SU-DHL-6 (cell line): ENCODE data around the gene MEIOC.

Experiments
- H2AFZ ChIP-seq: fragments of 200-600 bp; sonication (generic); 2 replicates; pipeline ENCODE4 v1.6.1; 2014; ENCODE audit warnings: low read depth, mild to moderate bottlenecking, moderate library complexity, mixed read lengths, antibody characterized with exemption, low read length; ENCODE audit not compliant: severe bottlenecking
- H3F3A ChIP-seq: fragments of 200-600 bp; shearing (Covaris generic); 2 replicates; pipeline ENCODE4 v1.6.0; 2016; ENCODE audit warnings: antibody characterized with exemption, mild to moderate bottlenecking; ENCODE audit not compliant: insufficient read depth
- H3K27ac ChIP-seq: fragments of 200-600 bp; sonication (generic); 2 replicates; pipeline ENCODE4 v1.5.1; 2016; ENCODE audit warnings: low read depth, mild to moderate bottlenecking, low read length, moderate library complexity, mixed read lengths
- H3K27me3 ChIP-seq: fragments of 200-600 bp; sonication (generic), shearing (Covaris generic); 2 replicates; pipeline ENCODE4 v1.6.0; 2014; ENCODE audit warnings: mild to moderate bottlenecking, low read length
- H3K36me3 ChIP-seq: fragments of 200-600 bp; sonication (generic); 2 replicates; pipeline ENCODE4 v1.6.1; 2014; ENCODE audit warnings: mild to moderate bottlenecking, low read length, mixed read lengths
- H3K4me2 ChIP-seq: fragments of 300-600, 200-600 bp; shearing (Covaris generic), sonication (generic); 2 replicates; pipeline ENCODE4 v1.6.0; 2014; ENCODE audit warnings: low read length, low read depth, mild to moderate bottlenecking; ENCODE audit not compliant: poor library complexity, severe bottlenecking
- H3K4me3 ChIP-seq: fragments of 200-600 bp; sonication (generic); 2 replicates; pipeline ENCODE4 v1.5.1; 2014; ENCODE audit warnings: antibody characterized with exemption, low read length, mild to moderate bottlenecking, mixed read lengths; ENCODE audit not compliant: insufficient read depth, poor library complexity, severe bottlenecking
- H3K79me2 ChIP-seq: fragments of 200-600 bp; sonication (generic); 2 replicates; pipeline ENCODE4 v1.6.1; 2014; ENCODE audit warnings: mild to moderate bottlenecking, low read length, moderate library complexity; ENCODE audit not compliant: insufficient read depth
- H3K9ac ChIP-seq: fragments of 200-600 bp; sonication (generic); 2 replicates; pipeline ENCODE4 v1.7.0; 2014; ENCODE audit warnings: mild to moderate bottlenecking, low read length
- H3K9me2 ChIP-seq: fragments of 200-600 bp; sonication (generic); replicated peaks from 2 replicates; pipeline ENCODE4 v1.6.1; 2014; ENCODE audit warnings: low read length; ENCODE audit not compliant: insufficient read depth
- H3K9me3 ChIP-seq: fragments of 200-600 bp; sonication (generic); 2 replicates; pipeline ENCODE4 v1.6.1; 2014; ENCODE audit warnings: low read length, mixed read lengths; ENCODE audit not compliant: insufficient read depth
- H4K20me1 ChIP-seq: fragments of 200-600 bp; sonication (generic); 2 replicates; pipeline ENCODE4 v1.6.1; 2014; ENCODE audit warnings: low read depth, mild to moderate bottlenecking, antibody characterized with exemption, low read length, moderate library complexity, mixed read lengths
- EZH2phosphoT487 ChIP-seq: fragments of 200-600 bp; sonication (generic), shearing (Covaris generic); conservative IDR thresholded peaks from 2 replicates; pipeline ENCODE4 v1.6.1; 2018; ENCODE audit warnings: mild to moderate bottlenecking, antibody characterized with exemption, low read length, moderate library complexity, mixed read lengths
- TF ChIP-seq, protein P1 (sequence below): fragments of 200-600 bp; sonication (generic); IDR thresholded peaks from one replicate; pipeline ENCODE4 v1.5.1; 2017; ENCODE audit warnings: antibody characterized with exemption, mild to moderate bottlenecking, low read length, moderate library complexity; ENCODE audit not compliant: insufficient read depth, poor library complexity, severe bottlenecking

MEIOC gene

DNA sequence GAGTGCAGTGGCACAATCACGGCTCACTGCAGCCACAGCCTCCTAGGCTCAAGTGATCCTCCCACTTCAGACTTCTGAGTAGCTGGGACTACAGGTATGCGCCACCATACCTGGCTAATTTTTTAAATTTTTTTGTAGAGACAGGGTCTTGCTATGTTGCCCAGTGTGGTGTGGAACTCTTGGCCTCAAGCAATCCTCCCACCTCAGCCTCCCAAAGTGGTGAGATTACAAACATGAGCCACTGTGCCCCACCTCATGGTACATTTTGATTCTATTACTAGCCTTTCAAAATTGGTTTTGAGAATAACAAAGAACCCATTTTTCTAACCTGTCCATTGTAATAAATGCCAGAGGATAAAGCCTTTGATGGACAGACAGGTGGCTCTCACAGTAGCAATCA, 31.9 kb downstream of the MEIOC start:
- Histone ChIP-seq H3K4me3 (no peak overlapping the region), H3K9me3 (no peaks in the 10 kb centered on the region), H3K27ac (no peak overlapping the region), H3K79me2 (peaks cover 25% of the 10 kb centered on the region), H3K9ac (peak overlapping the region; percentile 90; the same call in 1 of the 2 replicates), H3F3A (no peaks in the 10 kb centered on the region), H3K36me3 (no peaks in the 10 kb centered on the region), H2AFZ (no peak overlapping the region), H3K9me2 (no peaks in the 10 kb centered on the region), H3K4me2 (peak overlapping the region; percentile 75), H3K27me3 (no peaks in the 10 kb centered on the region), H4K20me1 (no peaks in the 10 kb centered on the region)
- TF ChIP-seq, protein P1, sequence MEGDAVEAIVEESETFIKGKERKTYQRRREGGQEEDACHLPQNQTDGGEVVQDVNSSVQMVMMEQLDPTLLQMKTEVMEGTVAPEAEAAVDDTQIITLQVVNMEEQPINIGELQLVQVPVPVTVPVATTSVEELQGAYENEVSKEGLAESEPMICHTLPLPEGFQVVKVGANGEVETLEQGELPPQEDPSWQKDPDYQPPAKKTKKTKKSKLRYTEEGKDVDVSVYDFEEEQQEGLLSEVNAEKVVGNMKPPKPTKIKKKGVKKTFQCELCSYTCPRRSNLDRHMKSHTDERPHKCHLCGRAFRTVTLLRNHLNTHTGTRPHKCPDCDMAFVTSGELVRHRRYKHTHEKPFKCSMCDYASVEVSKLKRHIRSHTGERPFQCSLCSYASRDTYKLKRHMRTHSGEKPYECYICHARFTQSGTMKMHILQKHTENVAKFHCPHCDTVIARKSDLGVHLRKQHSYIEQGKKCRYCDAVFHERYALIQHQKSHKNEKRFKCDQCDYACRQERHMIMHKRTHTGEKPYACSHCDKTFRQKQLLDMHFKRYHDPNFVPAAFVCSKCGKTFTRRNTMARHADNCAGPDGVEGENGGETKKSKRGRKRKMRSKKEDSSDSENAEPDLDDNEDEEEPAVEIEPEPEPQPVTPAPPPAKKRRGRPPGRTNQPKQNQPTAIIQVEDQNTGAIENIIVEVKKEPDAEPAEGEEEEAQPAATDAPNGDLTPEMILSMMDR, result no peak
- TF ChIP-seq EZH2phosphoT487, result no peak

GRCh38 chr17:44688675-44689476, 32.6 kb downstream of the MEIOC start:
- H3K79me2 ChIP-seq, result peaks cover 25% of the 10 kb centered on the region
- TF ChIP-seq, protein P1, result no peak
- TF ChIP-seq EZH2phosphoT487, result no peak
- no peaks in the 10 kb centered on the region for H3K27me3 ChIP-seq

DNA sequence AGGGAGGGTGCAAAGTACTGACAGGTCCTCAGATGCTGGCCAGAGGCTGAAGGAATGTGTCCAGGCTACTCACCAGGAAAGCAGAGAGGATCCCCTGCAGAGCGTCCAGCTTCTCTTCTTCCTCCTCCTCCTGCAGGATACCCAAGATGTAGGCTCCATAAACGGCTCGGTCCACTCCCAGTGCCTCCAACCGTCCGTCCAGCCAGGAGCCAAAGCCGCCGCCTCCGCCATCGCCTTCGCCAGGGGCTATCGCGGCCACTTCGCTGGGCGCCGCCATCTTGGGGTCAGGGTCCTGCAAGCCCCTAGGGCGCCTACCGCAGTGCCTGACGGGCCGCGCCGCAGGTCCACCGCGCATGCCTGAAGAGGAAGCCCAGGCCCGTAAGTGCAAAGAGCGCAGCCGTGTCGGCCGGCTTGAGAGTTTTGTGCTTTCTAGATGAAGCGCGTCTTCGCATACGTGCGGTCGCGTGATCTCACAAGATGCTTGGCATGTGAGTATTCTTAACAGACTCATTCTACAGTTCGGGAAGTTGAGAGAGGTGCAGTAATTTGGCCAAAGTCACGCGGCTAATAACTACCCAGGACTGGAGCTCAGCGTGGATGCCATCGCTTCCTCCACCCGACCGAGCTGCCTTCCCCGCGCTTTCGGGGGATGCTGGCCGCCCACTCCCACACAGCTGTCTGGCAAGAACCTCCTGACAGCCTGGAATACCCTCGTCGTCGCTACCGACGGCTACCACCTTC, 33.4 kb downstream of the MEIOC start, which contains the start of gene CCDC43:
CCDC43 (minus strand) TSS at position 300 of the 741 bp plus-strand sequence; CDS start at position 277, 23 bp downstream.
- no peaks in the 10 kb centered on the region for H3K9me3 ChIP-seq
- peak within 1 kb of the TSS; percentile 90 for H3K9ac ChIP-seq
- peak within 1 kb of the TSS; percentile 94 for H3K4me3 ChIP-seq
- no peaks in the 10 kb centered on the region for H4K20me1 ChIP-seq
- H3K9me2 ChIP-seq, result no peaks in the 10 kb centered on the region
- no peaks in the 10 kb centered on the region for H3K27me3 ChIP-seq
- peak within 1 kb of the TSS; percentile 90 for H2AFZ ChIP-seq
- peak within 1 kb of the TSS; percentile 75 for H3K4me2 ChIP-seq
- H3K27ac ChIP-seq, result peak within 1 kb of the TSS; percentile 52
- no peaks in the 10 kb centered on the region for H3F3A ChIP-seq
- TF ChIP-seq EZH2phosphoT487, result no peak
- TF ChIP-seq, protein P1, result no peak
- H3K79me2 ChIP-seq, result peaks cover 25% of the 10 kb centered on the region
- no peaks in the 10 kb centered on the region for H3K36me3 ChIP-seq

More at GRCh38 chr17:44688675-44689476, 32.6 kb downstream of the MEIOC start:
- H3K27ac ChIP-seq, result no peak overlapping the region; the same call in 1 of the 2 replicates
- H3K9ac ChIP-seq, result peak overlapping the region; percentile 90
- H2AFZ ChIP-seq, result peak overlapping the region; percentile 90
- H3K4me3 ChIP-seq, result peak overlapping the region; percentile 94
- no peaks in the 10 kb centered on the region for H4K20me1 ChIP-seq
- H3F3A ChIP-seq, result no peaks in the 10 kb centered on the region
- no peaks in the 10 kb centered on the region for H3K9me3 ChIP-seq
- H3K9me2 ChIP-seq, result no peaks in the 10 kb centered on the region
- H3K4me2 ChIP-seq, result peak overlapping the region; percentile 75
- no peaks in the 10 kb centered on the region for H3K36me3 ChIP-seq
